HG03025 (cell line): ENCODE data around the gene CKAP4.

Experiments
- ATAC-seq: cut with Tn5 transposase; IDR thresholded peaks from one replicate; pipeline ENCODE4 v1.9.1; 2021; ENCODE audit warnings: mild to moderate bottlenecking, moderate library complexity; ENCODE audit not compliant: unreplicated experiment, low FRiP score

Gene CKAP4

DNA sequence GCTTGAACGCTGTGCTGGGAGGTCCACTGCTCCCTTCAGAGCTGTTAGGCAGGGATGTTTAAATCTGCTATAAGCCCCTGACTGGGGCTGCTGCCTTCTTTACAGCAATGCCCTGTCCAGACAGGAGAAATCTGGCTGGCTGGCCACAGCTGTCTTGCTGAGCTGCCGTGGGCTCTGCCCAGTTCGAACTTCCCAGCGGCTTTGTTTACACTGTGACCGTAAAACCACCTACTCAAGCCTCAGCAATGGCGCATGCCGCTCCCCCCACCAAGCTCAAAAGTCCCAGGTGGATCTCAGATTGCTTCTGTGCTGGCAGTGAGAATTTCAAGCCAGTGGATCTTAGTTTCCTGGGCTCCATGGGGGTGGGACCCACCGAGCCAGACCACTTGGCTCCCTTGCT, 35.8 kb downstream of the CKAP4 start:
- no peak for ATAC-seq

DNA sequence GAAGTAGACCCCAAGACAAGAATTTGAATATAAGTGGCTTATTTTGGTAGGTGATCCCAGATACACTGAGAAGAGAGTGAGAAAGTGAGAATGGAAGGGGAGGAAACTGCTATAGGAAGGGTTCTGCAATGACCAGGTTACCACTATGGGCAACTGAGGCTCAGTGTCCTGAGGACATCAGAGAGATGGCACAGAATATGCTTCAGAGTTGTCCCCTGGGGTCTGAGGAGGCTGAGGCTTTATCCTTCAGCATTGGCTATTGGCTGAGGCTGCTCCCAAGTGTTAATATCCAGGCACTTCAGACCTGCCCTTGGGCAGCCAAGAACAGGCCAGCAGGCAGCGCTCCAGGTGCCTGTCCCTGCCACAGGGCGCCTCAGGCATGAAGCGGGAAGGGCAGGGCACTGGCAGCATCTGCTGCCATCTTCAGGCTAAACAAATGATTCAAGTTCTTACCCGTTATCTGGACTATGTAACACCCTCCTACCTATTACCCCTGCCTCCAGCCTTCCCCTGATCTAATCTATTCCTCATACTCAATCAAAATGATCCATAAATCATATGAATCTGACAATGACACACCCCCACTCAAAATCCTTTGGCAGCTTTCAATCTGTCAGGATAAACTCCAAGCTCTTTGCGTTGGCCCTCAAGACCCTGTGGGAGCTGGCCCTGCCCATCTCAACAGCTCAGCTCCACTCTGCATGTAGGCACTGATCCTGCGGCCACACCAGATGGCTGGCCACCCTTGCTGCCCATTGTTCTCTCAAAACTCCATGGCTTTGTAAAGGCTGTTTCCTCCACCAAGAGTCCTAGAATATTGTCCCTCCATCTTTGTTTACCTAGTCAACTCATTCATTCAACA, 42.4 kb downstream of the CKAP4 start:
- no peak for ATAC-seq

DNA sequence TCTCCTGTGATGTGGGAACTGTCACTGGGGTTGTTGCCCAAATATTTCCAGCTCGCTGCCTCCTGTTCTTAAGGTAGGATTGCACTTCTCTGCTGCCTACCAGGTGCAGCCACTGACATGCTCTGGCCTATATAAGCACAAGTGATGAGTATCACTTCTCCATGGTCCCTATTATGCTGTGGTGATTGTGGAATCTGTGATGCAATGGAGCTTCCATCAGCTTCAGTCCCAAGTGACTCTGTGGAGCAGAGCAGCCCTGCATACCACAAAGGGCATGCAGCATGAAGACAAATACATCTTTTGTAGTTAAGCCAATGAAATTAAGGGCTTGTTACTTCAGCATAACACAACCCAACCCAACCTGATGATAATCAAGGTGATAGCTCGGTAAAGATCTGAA, 43.5 kb downstream of the CKAP4 start:
- no peak for ATAC-seq

GRCh38 chr12:106197906-106198623, 49.8 kb downstream of the CKAP4 start:
- ATAC-seq = no peak

GRCh38 chr12:106195621-106196027, 52.2 kb downstream of the CKAP4 start:
- no peak for ATAC-seq

DNA sequence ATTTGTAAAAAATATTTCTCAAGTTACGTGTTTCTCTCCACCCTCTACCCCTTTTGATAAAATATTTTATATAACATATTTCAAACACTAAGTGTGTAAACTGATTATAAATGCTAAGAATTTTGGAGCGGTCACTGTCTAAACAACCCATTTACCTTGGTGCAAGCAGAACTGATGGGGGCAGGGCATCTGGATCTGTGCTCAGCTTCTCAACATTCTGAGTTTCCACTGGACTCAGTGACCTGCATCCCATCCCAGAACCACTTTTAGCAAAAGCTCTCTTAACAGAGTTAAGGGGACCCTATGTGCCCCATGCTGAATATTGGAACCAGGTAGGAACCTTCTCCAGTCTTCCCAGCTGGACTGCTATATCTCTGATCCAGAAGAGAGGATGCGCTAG, 53.5 kb downstream of the CKAP4 start:
- ATAC-seq = no peak

DNA sequence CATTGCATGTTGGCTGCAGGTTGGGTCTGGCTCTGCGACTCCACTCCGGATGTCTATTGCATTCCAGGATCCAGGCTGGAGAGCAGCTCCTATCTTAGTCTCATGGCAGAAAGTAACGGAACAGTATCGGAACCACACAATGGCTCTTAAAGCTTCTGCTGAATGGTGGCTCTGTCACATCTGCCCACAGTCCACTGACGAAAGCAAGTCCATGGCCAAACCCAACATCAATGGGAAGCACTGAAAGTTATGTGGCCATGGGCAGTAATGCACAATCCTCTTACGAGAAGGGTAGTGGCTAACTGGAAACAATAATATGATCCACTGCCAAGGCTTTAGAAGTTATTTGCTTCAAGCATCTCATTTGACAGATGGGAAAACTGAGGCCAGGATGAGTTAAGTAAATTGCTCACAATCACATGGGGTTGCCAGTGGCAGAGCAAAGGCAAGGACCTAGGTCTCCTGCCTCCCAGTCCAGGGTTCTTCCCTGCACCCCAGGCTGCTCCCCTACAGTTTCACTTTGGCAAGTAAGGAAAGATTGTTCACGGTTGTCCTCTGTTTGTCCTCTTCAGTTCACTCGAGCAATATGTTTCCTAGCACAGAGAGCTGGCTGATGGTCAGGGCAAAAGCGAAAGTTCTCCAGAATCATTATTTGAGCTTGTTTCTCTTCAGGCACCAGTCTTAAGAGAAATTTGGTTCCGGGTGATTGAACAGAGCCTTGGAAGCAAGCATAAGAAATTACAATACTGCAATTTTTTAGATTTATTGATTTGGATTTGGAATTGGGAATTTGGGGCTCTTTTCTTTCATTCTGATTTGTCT, 54.2 kb downstream of the CKAP4 start:
- ATAC-seq = no peak

- no peak for ATAC-seq
Observed at GRCh38 chr12:106192659-106193393, 55.0 kb downstream of the CKAP4 start.

DNA sequence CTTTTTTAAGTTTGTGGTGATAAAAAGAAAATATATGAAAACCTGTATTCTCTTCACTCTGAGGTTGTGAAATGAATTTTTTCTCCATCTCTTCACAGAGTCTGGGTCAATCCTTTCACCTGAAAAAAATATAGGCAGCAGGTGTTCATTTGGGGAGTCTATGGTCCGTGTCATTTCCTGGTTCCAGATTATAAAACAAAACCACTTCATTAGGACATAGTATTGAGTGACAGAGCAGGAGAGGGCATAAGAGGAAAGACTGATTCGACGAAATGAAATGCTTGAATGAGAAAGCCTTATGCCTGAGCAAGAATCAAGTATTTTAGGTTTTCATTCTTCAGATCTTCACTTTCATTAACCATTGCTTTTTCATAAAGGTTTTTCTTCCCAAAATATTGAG, 57.2 kb downstream of the CKAP4 start:
- no peak for ATAC-seq

DNA sequence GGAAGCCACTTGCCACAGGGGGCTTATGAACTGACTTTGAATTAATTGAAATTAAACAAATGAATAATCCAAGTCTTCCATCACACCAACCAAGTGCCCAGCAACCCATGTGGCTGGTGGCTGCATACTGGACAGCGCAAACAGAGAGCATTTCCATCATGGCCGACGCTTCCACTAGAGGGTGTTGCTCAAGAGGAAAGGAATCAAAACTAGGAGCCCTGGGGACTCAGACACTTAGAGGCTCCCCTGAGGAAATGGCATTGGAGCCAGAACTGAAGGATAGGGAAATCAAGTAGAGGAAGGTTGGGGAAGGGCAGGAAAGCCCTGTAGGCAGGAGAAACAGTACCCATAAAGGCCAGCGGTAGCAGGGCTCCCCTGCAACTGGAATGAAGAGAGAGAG, 58.5 kb downstream of the CKAP4 start:
- ATAC-seq = no peak

- ATAC-seq = no peak
Observed at GRCh38 chr12:106188256-106188655, 59.6 kb downstream of the CKAP4 start.
